ENCODE data around the gene COL19A1.

Gene COL19A1

GRCh38 chr6:70059039-70059719 lies 192.8 kb downstream of the COL19A1 start:
- DNase-seq (ENCODE audit: low spot score), result no peak

- DNase-seq (ENCODE audit: low spot score), result no peak
Measured at GRCh38 chr6:70060680-70061079, 194.3 kb downstream of the COL19A1 start.

- no peak for DNase-seq (ENCODE audit: low spot score)
Measured at GRCh38 chr6:70061546-70061945, 195.2 kb downstream of the COL19A1 start.

GRCh38 chr6:70062010-70062409 lies 195.7 kb downstream of the COL19A1 start:
- DNase-seq (ENCODE audit: low spot score), result no peak

GRCh38 chr6:70072540-70073179 lies 206.3 kb downstream of the COL19A1 start:
- no peak for DNase-seq (ENCODE audit: low spot score)

GRCh38 chr6:70073637-70074036 lies 207.3 kb downstream of the COL19A1 start:
- DNase-seq (ENCODE audit: low spot score), result no peak

- DNase-seq (ENCODE audit: low spot score), result no peak
Measured at GRCh38 chr6:70079241-70079640, 212.9 kb downstream of the COL19A1 start.

GRCh38 chr6:70080443-70081070 lies 214.2 kb downstream of the COL19A1 start:
- DNase-seq (ENCODE audit: low spot score), result no peak

GRCh38 chr6:70082830-70083229 lies 216.5 kb downstream of the COL19A1 start:
- no peak for DNase-seq (ENCODE audit: low spot score)

- DNase-seq (ENCODE audit: low spot score), result no peak
Measured at GRCh38 chr6:70086806-70087205, 220.4 kb downstream of the COL19A1 start.

GRCh38 chr6:70094156-70094555 lies 227.8 kb downstream of the COL19A1 start:
- no peak for DNase-seq (ENCODE audit: low spot score)

GRCh38 chr6:70099732-70100131 lies 233.4 kb downstream of the COL19A1 start:
- DNase-seq (ENCODE audit: low spot score), result no peak

- no peak for DNase-seq (ENCODE audit: low spot score)
Measured at GRCh38 chr6:70103798-70104197, 237.4 kb downstream of the COL19A1 start.

- peak; percentile 72 for DNase-seq (ENCODE audit: low spot score)
Measured at GRCh38 chr6:70107852-70108629, 241.7 kb downstream of the COL19A1 start.

GRCh38 chr6:70110126-70111022 lies 244.0 kb downstream of the COL19A1 start:
- DNase-seq (ENCODE audit: low spot score), result no peak

GRCh38 chr6:70111737-70112136 lies 245.4 kb downstream of the COL19A1 start:
- no peak for DNase-seq (ENCODE audit: low spot score)

GRCh38 chr6:70112716-70113115 lies 246.4 kb downstream of the COL19A1 start:
- DNase-seq (ENCODE audit: low spot score), result no peak

- DNase-seq (ENCODE audit: low spot score), result no peak
Measured at GRCh38 chr6:70113171-70113570, 246.8 kb downstream of the COL19A1 start.

GRCh38 chr6:70118670-70119069 lies 252.3 kb downstream of the COL19A1 start:
- no peak for DNase-seq (ENCODE audit: low spot score)

- no peak for DNase-seq (ENCODE audit: low spot score)
Measured at GRCh38 chr6:70119218-70119835, 253.0 kb downstream of the COL19A1 start.

- no peak for DNase-seq (ENCODE audit: low spot score)
Measured at GRCh38 chr6:70124443-70124842, 258.1 kb downstream of the COL19A1 start.

Measured in pons (tissue), 1 donor.